Measurements from ENCODE around the gene KDM4B. TPM values are rescaled to one million over a fixed set of nuclear protein-coding genes. Genes with fewer than 3 reads are reported as not detected.

KDM4B gene
- total and polyA plus RNA-seq, 9 of the 15 experiments (the other 6 are each of a cell fraction or from before 2014, with no cell fraction given), result 0.21 to 29.9 (median 7.3) TPM

DNA sequence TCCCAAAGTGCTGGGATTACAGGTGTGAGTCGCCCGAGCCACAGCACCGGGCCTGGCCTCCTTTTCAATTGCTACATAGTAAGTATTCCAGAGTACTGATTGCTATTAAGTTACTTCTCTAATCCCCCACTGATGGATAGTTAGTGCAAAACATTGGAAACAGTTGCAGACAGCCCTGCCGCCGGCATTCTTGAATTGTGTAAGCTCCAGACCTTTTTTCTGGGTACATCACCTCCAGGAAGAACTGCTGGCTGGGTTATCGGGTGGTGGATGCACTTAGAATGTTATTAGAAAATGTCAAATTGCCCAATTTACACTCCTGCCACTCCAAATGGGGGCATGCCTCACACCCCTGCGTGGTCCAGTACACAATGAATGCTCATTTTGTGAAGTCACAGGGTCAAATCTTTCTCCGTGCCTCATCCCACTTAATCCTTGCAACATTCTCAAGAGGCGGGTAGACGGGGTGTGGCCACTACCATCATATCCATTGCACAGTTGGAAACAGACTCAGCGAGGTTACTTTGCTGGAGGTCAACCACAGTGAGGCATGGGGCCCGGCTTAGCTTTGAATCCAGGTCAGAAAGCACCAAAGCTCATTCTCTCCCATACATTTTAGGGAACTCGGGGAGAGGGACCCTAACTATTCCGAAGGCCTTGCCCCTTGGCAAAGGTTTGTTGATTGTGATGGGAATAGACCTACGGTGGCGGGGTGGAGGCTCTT, 1.0 kb upstream of the KDM4B start:
- Histone ChIP-seq H4K20me1 (replicated peaks; ENCODE audit: control insufficient read depth, insufficient read depth, low read length) (peaks cover 32% of the 10 kb centered on the region), H3K27me3 (ENCODE audit: control insufficient read depth in 2 of 2, insufficient read depth in 2 of 2, low read length in 2 of 2) (no peaks in the 10 kb centered on the region; a peak in 1 of 5 replicates), H2AFZ (ENCODE audit: low read depth, low read length) (peak overlapping the region; percentile 93), H3K4me1 (replicated peaks in 1 of 2; ENCODE audit: control insufficient read depth in 2 of 2, insufficient read depth in 2 of 2, low read length in 2 of 2) (peaks cover 16 to 52% of the 10 kb centered on the region in 2 experiments; a peak in 4 of 5 replicates), H3K27ac (ENCODE audit: extremely low read depth, low read depth, low read length) (peak overlapping the region; percentile 30; the same call in 2 of the 3 replicates), H3K9me1 (ENCODE audit: control insufficient read depth, insufficient read depth, low read length) (peaks cover 12% of the 10 kb centered on the region), H3K9me3 (replicated peaks; ENCODE audit: control insufficient read depth, insufficient read depth, low read depth, low read length) (no peaks in the 10 kb centered on the region), H3K9ac (ENCODE audit: insufficient read depth in 1 of 2, low read depth in 2 of 2, low read length in 2 of 2) (peak overlapping the region; percentile 29 to 52; a peak in 3 of 4 replicates), H3K4me3 (peak overlapping the region; percentile 36), H3K36me3 (ENCODE audit: control insufficient read depth, insufficient read depth, low read length) (peaks cover 9% of the 10 kb centered on the region; the same call in 2 of the 3 replicates), H3K4me2 (ENCODE audit: insufficient read depth, low read length) (peak overlapping the region; percentile 92), H3K79me2 (ENCODE audit: control insufficient read depth, insufficient read depth, low read length) (peaks cover 36% of the 10 kb centered on the region)
- 38% methylated on average over 16 of the region's 16 CpGs for WGBS (ENCODE audit: insufficient coverage, low coverage, missing lambda C conversion rate)
- ChIA-PET POLR2A (interaction anchor here (0.6 to 1.6 kb wide), 8 partner anchors 9 to 662 kb away, joined by 3 to 10 read pairs (median 4); no protein-coding TSS in a partner anchor), CTCF (ENCODE audit: low intra/inter-chr PET ratio) (no interaction called here)
- in situ Hi-C loops (cut with MboI) (no loop called here), intact Hi-C loops (cut with micrococcal nuclease) (no loop called here)
- FAIRE-seq, result peak; percentile 58
- BruUV-seq (replicated peaks), result no TSS peak
- peak in 1 of 4 experiments; percentile 52 for DNase-seq (ENCODE audit: extremely low read depth in 1 of 4, low spot score in 3 of 4)
- no peak for ATAC-seq
- TF ChIP-seq, protein P1, sequence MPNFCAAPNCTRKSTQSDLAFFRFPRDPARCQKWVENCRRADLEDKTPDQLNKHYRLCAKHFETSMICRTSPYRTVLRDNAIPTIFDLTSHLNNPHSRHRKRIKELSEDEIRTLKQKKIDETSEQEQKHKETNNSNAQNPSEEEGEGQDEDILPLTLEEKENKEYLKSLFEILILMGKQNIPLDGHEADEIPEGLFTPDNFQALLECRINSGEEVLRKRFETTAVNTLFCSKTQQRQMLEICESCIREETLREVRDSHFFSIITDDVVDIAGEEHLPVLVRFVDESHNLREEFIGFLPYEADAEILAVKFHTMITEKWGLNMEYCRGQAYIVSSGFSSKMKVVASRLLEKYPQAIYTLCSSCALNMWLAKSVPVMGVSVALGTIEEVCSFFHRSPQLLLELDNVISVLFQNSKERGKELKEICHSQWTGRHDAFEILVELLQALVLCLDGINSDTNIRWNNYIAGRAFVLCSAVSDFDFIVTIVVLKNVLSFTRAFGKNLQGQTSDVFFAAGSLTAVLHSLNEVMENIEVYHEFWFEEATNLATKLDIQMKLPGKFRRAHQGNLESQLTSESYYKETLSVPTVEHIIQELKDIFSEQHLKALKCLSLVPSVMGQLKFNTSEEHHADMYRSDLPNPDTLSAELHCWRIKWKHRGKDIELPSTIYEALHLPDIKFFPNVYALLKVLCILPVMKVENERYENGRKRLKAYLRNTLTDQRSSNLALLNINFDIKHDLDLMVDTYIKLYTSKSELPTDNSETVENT (CRISPR knock-in tag; IDR thresholded peaks at IDR 0.05), result no peak
- no peak for TF ChIP-seq ELF4 (CRISPR knock-in tag; IDR thresholded peaks at IDR 0.05)
- TF ChIP-seq, protein P2, sequence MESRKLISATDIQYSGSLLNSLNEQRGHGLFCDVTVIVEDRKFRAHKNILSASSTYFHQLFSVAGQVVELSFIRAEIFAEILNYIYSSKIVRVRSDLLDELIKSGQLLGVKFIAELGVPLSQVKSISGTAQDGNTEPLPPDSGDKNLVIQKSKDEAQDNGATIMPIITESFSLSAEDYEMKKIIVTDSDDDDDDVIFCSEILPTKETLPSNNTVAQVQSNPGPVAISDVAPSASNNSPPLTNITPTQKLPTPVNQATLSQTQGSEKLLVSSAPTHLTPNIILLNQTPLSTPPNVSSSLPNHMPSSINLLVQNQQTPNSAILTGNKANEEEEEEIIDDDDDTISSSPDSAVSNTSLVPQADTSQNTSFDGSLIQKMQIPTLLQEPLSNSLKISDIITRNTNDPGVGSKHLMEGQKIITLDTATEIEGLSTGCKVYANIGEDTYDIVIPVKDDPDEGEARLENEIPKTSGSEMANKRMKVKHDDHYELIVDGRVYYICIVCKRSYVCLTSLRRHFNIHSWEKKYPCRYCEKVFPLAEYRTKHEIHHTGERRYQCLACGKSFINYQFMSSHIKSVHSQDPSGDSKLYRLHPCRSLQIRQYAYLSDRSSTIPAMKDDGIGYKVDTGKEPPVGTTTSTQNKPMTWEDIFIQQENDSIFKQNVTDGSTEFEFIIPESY (CRISPR knock-in tag; IDR thresholded peaks at IDR 0.05), result 0 out of 2 replicates have a peak, but pooled peaks have one; percentile 25
- TF ChIP-seq, protein P3, sequence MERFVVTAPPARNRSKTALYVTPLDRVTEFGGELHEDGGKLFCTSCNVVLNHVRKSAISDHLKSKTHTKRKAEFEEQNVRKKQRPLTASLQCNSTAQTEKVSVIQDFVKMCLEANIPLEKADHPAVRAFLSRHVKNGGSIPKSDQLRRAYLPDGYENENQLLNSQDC (CRISPR knock-in tag; IDR thresholded peaks at IDR 0.05), result no peak
- peak; percentile 22; the same call in 1 of the 2 replicates for TF ChIP-seq PHF8 (IDR thresholded peaks at IDR 0.05; ENCODE audit: borderline replicate concordance, low read length)
- no peak for TF ChIP-seq CBFA2T2 (conservative IDR thresholded peaks at IDR 0.05)
- TF ChIP-seq, protein P4, sequence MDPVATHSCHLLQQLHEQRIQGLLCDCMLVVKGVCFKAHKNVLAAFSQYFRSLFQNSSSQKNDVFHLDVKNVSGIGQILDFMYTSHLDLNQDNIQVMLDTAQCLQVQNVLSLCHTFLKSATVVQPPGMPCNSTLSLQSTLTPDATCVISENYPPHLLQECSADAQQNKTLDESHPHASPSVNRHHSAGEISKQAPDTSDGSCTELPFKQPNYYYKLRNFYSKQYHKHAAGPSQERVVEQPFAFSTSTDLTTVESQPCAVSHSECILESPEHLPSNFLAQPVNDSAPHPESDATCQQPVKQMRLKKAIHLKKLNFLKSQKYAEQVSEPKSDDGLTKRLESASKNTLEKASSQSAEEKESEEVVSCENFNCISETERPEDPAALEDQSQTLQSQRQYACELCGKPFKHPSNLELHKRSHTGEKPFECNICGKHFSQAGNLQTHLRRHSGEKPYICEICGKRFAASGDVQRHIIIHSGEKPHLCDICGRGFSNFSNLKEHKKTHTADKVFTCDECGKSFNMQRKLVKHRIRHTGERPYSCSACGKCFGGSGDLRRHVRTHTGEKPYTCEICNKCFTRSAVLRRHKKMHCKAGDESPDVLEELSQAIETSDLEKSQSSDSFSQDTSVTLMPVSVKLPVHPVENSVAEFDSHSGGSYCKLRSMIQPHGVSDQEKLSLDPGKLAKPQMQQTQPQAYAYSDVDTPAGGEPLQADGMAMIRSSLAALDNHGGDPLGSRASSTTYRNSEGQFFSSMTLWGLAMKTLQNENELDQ (CRISPR knock-in tag; IDR thresholded peaks at IDR 0.05; ENCODE audit: borderline replicate concordance), result no peak
- TF ChIP-seq SETDB1 (IDR thresholded peaks at IDR 0.05; ENCODE audit: low read length), result no peak
- TF ChIP-seq KAT8 (IDR thresholded peaks at IDR 0.05; ENCODE audit: low read depth), result no peak
- no peak for TF ChIP-seq TSC22D4 (tag; IDR thresholded peaks at IDR 0.05)
- TF ChIP-seq, protein P5, sequence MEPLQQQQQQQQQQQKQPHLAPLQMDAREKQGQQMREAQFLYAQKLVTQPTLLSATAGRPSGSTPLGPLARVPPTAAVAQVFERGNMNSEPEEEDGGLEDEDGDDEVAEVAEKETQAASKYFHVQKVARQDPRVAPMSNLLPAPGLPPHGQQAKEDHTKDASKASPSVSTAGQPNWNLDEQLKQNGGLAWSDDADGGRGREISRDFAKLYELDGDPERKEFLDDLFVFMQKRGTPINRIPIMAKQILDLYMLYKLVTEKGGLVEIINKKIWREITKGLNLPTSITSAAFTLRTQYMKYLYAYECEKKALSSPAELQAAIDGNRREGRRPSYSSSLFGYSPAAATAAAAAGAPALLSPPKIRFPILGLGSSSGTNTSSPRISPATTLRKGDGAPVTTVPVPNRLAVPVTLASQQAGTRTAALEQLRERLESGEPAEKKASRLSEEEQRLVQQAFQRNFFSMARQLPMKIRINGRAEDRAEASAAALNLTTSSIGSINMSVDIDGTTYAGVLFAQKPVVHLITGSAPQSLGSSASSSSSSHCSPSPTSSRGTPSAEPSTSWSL (CRISPR knock-in tag; IDR thresholded peaks at IDR 0.05; ENCODE audit: borderline replicate concordance), result no peak
